ENCODE measurements around the gene SLC25A11.

SLC25A11 gene

GRCh38 chr17:4939796-4940554 lies at the start of gene SLC25A11, which contains the start of gene RNF167:
TSS of gene SLC25A11 (minus strand) at chr17:4940046. CDS start at chr17:4939910, 136 bp downstream.
TSS of gene RNF167 (plus strand) at chr17:4940268. CDS start at chr17:4940910, 642 bp downstream.
- peak; percentile 99 for DNase-seq

- DNase-seq, result no peak
Measured at GRCh38 chr17:4987767-4988567, 48.1 kb upstream of the SLC25A11 start.

- DNase-seq, result peak; percentile 66
Measured at GRCh38 chr17:4986951-4987766, 47.3 kb upstream of the SLC25A11 start, which contains the start of gene CAMTA2. TSS of gene CAMTA2 (minus strand) at chr17:4987675. CDS start at chr17:4986222, 1,453 bp downstream.

- no peak for DNase-seq
Measured at GRCh38 chr17:4986403-4986802, 46.6 kb upstream of the SLC25A11 start.

- no peak for DNase-seq
Measured at GRCh38 chr17:4982305-4982704, 42.5 kb upstream of the SLC25A11 start.

GRCh38 chr17:4980644-4981216 lies 40.9 kb upstream of the SLC25A11 start:
- peak; percentile 76 for DNase-seq

GRCh38 chr17:4978726-4979125 lies 38.9 kb upstream of the SLC25A11 start:
- DNase-seq, result no peak

GRCh38 chr17:4974115-4974670 lies 34.3 kb upstream of the SLC25A11 start:
- DNase-seq, result no peak

- DNase-seq, result no peak
Measured at GRCh38 chr17:4973256-4974114, 33.6 kb upstream of the SLC25A11 start.

GRCh38 chr17:4972752-4973151 lies 32.9 kb upstream of the SLC25A11 start:
- no peak for DNase-seq

- DNase-seq, result no peak
Measured at GRCh38 chr17:4972322-4972721, 32.5 kb upstream of the SLC25A11 start.

- DNase-seq, result no peak
Measured at GRCh38 chr17:4971826-4972225, 32.0 kb upstream of the SLC25A11 start.

GRCh38 chr17:4970273-4970672 lies 30.4 kb upstream of the SLC25A11 start:
- DNase-seq, result no peak

- no peak for DNase-seq
Measured at GRCh38 chr17:4969551-4970173, 29.8 kb upstream of the SLC25A11 start.

- no peak for DNase-seq
Measured at GRCh38 chr17:4969047-4969550, 29.3 kb upstream of the SLC25A11 start.

GRCh38 chr17:4968486-4969046 lies 28.7 kb upstream of the SLC25A11 start:
- DNase-seq, result no peak

GRCh38 chr17:4967539-4968485 lies 28.0 kb upstream of the SLC25A11 start, which contains the start of gene SPAG7:
TSS of gene SPAG7 (minus strand) at chr17:4967817. CDS start at chr17:4967804, 13 bp downstream.
- peak; percentile 97 for DNase-seq

- DNase-seq, result peak; percentile 99
Measured at GRCh38 chr17:4966844-4967538, 27.1 kb upstream of the SLC25A11 start.
